ENCODE data around the gene LOXL4. TPM values are rescaled to one million over a fixed set of nuclear protein-coding genes. Genes with fewer than 3 reads are reported as not detected.
A peak's percentile ranks its signal among the peaks of the same experiment; 100 is the strongest.

LOXL4 gene
- total RNA-seq, 4 donors from 2014 or later = 1.6 to 6.9 (median 4.7) TPM

DNA sequence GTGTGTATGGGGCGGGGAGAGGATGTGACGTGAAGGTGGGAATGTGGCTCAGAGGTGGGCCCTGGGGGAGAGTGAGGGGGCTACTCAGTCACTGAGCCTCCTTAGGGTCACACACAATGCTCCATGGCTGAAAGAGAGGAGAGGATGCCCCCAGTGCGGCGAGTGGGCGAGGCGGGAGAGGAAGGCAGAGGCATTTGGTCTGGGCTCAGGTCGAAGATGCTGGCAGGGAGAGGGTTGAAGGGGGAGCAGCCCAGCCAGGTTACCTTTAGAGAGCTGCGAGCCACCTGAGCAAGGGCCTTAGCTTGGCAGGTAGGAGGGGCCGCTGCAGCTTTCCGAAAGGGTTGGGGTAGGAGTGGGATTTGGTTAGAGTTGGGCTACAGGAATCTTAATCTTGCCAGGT, 4.7 kb upstream of the LOXL4 start:
- TF ChIP-seq POLR2A (IDR thresholded peaks at IDR 0.05) = no peak
- Histone ChIP-seq H3K27me3 (no peaks in the 10 kb centered on the region), H3K4me3 (no peak overlapping the region), H3K4me1 (peaks cover 18 to 23% of the 10 kb centered on the region in 2 donors), H3K27ac (no peak overlapping the region), H3K9me3 (no peaks in the 10 kb centered on the region), H3K36me3 (no peaks in the 10 kb centered on the region)
- in situ Hi-C loops (cut with MboI; ENCODE audit: low sequenced_read_pairs in 4 of 4) (loop anchor here in 1 of 4 donors (25.0 kb wide), 1 partner anchor 165 kb away; the partner anchor contains the start of gene HPS1), intact Hi-C loops (cut with DNase I; ENCODE audit: low total_unique reads) (no loop called here)
- no peak for ATAC-seq
- DNase-seq = no peak

GRCh38 chr10:98272245-98272644, 4.3 kb upstream of the LOXL4 start:
- Histone ChIP-seq H3K4me1 (peaks cover 22 to 23% of the 10 kb centered on the region in 2 donors), H3K27me3 (no peaks in the 10 kb centered on the region), H3K27ac (no peak overlapping the region), H3K36me3 (no peaks in the 10 kb centered on the region), H3K9me3 (no peaks in the 10 kb centered on the region), H3K4me3 (no peak overlapping the region)
- no peak for TF ChIP-seq CTCF (IDR thresholded peaks at IDR 0.05 in 4 of 5, conservative IDR thresholded peaks at IDR 0.05 in 1 of 5)
- TF ChIP-seq POLR2A (IDR thresholded peaks at IDR 0.05) = no peak
- ATAC-seq (no peak), DNase-seq (no peak)
- in situ Hi-C loops (cut with MboI; ENCODE audit: low sequenced_read_pairs in 4 of 4) (loop anchor here in 1 of 4 donors (25.0 kb wide), 1 partner anchor 165 kb away; the partner anchor contains the start of gene HPS1), intact Hi-C loops (cut with DNase I; ENCODE audit: low total_unique reads) (no loop called here)

GRCh38 chr10:98270786-98271185, 2.8 kb upstream of the LOXL4 start:
- DNase-seq (no peak), ATAC-seq (no peak)
- in situ Hi-C loops (cut with MboI; ENCODE audit: low sequenced_read_pairs in 4 of 4) = loop anchor here in 1 of 4 donors (25.0 kb wide), 1 partner anchor 167 kb away; the partner anchor contains the start of gene HPS1
- TF ChIP-seq CTCF (IDR thresholded peaks at IDR 0.05 in 4 of 5, conservative IDR thresholded peaks at IDR 0.05 in 1 of 5) = no peak
- TF ChIP-seq POLR2A (IDR thresholded peaks at IDR 0.05) = no peak
- Histone ChIP-seq H3K27ac (no peak overlapping the region), H3K9me3 (no peaks in the 10 kb centered on the region), H3K4me3 (no peak overlapping the region), H3K27me3 (no peaks in the 10 kb centered on the region), H3K36me3 (no peaks in the 10 kb centered on the region), H3K4me1 (peaks cover 27 to 36% of the 10 kb centered on the region in 2 donors)
- intact Hi-C loops (cut with DNase I; ENCODE audit: low total_unique reads) = no loop called here

GRCh38 chr10:98270073-98270740, 2.2 kb upstream of the LOXL4 start:
- Histone ChIP-seq H3K4me1 (peaks cover 31 to 36% of the 10 kb centered on the region in 2 donors), H3K27me3 (no peaks in the 10 kb centered on the region), H3K4me3 (no peak overlapping the region), H3K27ac (peak overlapping the region; percentile 76 to 78 (median 78)), H3K9me3 (no peaks in the 10 kb centered on the region), H3K36me3 (no peaks in the 10 kb centered on the region)
- DNase-seq (no peak), ATAC-seq (no peak)
- TF ChIP-seq POLR2A (IDR thresholded peaks at IDR 0.05) (no peak), CTCF (IDR thresholded peaks at IDR 0.05 in 4 of 5, conservative IDR thresholded peaks at IDR 0.05 in 1 of 5) (no peak)
- in situ Hi-C loops (cut with MboI; ENCODE audit: low sequenced_read_pairs in 4 of 4) = loop anchor here in 1 of 4 donors (25.0 kb wide), 1 partner anchor 167 kb away; the partner anchor contains the start of gene HPS1
- intact Hi-C loops (cut with DNase I; ENCODE audit: low total_unique reads) = no loop called here

DNA sequence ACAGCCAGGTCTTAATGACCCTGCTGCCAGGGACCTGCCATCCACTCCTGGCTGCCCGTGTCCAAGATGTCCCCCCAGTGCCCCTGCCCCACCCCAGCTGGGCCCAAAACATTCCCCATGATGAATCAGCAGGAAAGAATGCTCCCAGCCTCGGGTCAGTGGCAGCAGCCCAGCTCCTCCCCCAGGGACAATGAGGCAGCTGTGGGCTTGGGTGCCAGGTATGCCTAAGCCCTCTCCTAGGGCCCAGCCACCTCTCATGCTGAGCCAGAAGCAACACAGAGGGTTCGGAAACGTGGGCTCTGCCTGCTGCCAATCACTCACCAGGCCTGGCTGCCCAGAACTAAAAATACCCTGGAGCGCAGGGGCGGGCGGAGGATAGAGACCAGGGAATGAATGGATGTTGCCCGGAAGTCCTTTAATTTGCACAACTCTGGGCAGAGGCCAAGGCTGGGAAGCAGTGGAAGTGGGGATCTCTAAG, 1.5 kb upstream of the LOXL4 start:
- no peak overlapping the region for H3K4me3 ChIP-seq

More for the DNA sequence above, 1.5 kb upstream of the LOXL4 start:
- Histone ChIP-seq H3K36me3 (no peaks in the 10 kb centered on the region), H3K27me3 (no peaks in the 10 kb centered on the region), H3K4me1 (peaks cover 31 to 36% of the 10 kb centered on the region in 2 donors), H3K27ac (peak overlapping the region; percentile 76 to 78 (median 78)), H3K9me3 (no peaks in the 10 kb centered on the region)
- ATAC-seq (peak; percentile 72 to 78), DNase-seq (peak; percentile 74 to 91)
- TF ChIP-seq CTCF (IDR thresholded peaks at IDR 0.05 in 4 of 5, conservative IDR thresholded peaks at IDR 0.05 in 1 of 5) = no peak
- TF ChIP-seq POLR2A (IDR thresholded peaks at IDR 0.05) = no peak
- intact Hi-C loops (cut with DNase I; ENCODE audit: low total_unique reads) = loop anchor here (1.0 to 10.0 kb wide), 3 partner anchors 45 to 975 kb away; no protein-coding TSS in a partner anchor
- in situ Hi-C loops (cut with MboI; ENCODE audit: low sequenced_read_pairs in 4 of 4) = loop anchor here in 2 of 4 donors (5.0 to 25.0 kb wide), 3 partner anchors 38 to 168 kb away; partner anchors contain the start of gene HPS1 (in 1 of the 2)
